Natural killer cell (primary cell): ENCODE data around the gene ABI3BP. TPM values are rescaled to one million over a fixed set of nuclear protein-coding genes. Genes with fewer than 3 reads are reported as not detected.

Experiments used
- ATAC-seq, 3 donors: fragments of 150-1000 bp in 2 of 3; fragments of 200-7000 bp in 1 of 3; cut with Tn5 transposase; 1 replicate in 1 of 3; 2 replicates in 2 of 3; pipeline ENCODE4 v1.10.0; 2021; ENCODE audit warnings: mild to moderate bottlenecking in 2 of 3, moderate library complexity in 2 of 3
- DNase-seq, 2 donors: peaks; one replicate each; pipeline versions ENCODE4 v3.0.0 to v3.0.0-alpha.2; 2013 to 2021; ENCODE audit warnings: mixed read lengths in 1 of 2
- H3K27ac ChIP-seq: one replicate; pipeline ENCODE4 v1.5.1; 2013; ENCODE audit warnings: mild to moderate bottlenecking, low read length
- H3K27me3 ChIP-seq: one replicate; pipeline ENCODE4 v1.6.1; 2013; ENCODE audit warnings: low read length; ENCODE audit not compliant: control insufficient read depth, insufficient read depth
- H3K36me3 ChIP-seq: one replicate; pipeline ENCODE4 v1.6.1; 2013; ENCODE audit warnings: low read length; ENCODE audit not compliant: control insufficient read depth, insufficient read depth
- H3K4me1 ChIP-seq: one replicate; pipeline ENCODE4 v1.6.1; 2013; ENCODE audit warnings: low read length; ENCODE audit not compliant: control insufficient read depth, insufficient read depth
- H3K4me3 ChIP-seq: one replicate; pipeline ENCODE4 v1.5.1; 2013; ENCODE audit warnings: low read length
- H3K9me3 ChIP-seq: one replicate; pipeline ENCODE4 v1.6.1; 2013; ENCODE audit warnings: low read length; ENCODE audit not compliant: control insufficient read depth, insufficient read depth
- H3K27ac Mint-ChIP-seq, 2 donors: one replicate each; pipeline ENCODE4 v1.8.0; 2022; ENCODE audit warnings: mild to moderate bottlenecking in 2 of 2, mixed read lengths in 2 of 2, moderate library complexity in 1 of 2
- H3K27me3 Mint-ChIP-seq, 2 donors: one replicate each; pipeline ENCODE4 v1.8.0; 2022; ENCODE audit warnings: low read depth in 2 of 2, mixed read lengths in 2 of 2
- H3K36me3 Mint-ChIP-seq: one replicate; pipeline ENCODE4 v1.8.0; 2022; ENCODE audit warnings: mixed read lengths
- H3K4me1 Mint-ChIP-seq, 2 donors: one replicate each; pipeline ENCODE4 v1.8.0; 2022; ENCODE audit warnings: mixed read lengths in 2 of 2
- H3K4me3 Mint-ChIP-seq: one replicate; pipeline ENCODE4 v1.8.0; 2022; ENCODE audit warnings: mild to moderate bottlenecking, moderate library complexity, mixed read lengths
- H3K9me3 Mint-ChIP-seq, 2 donors: one replicate each; pipeline ENCODE4 v1.8.0; 2022; ENCODE audit warnings: mixed read lengths in 2 of 2
- CTCF ChIP-seq: fragments of 200-600 bp; IDR thresholded peaks from one replicate; pipeline ENCODE4 v1.8.0; 2022; ENCODE audit warnings: antibody characterized with exemption
- WGBS: methylation state at CpG from one replicate; pipeline ENCODE4 v1.1.7; 2013; ENCODE audit warnings: missing lambda C conversion rate; ENCODE audit not compliant: insufficient coverage; 5-methylcytosine and 5-hydroxymethylcytosine counted together
- intact Hi-C: fragments of 100-400 bp; cut with micrococcal nuclease; formaldehyde crosslinking; loops from one replicate; pipeline ENCODE4 v1.14.2; 2022
- total RNA-seq, 4 donors: library from RNA; stranded (reverse); fragments of 120-200 nt in 1 of 4; gene quantifications; one replicate each; pipeline versions ENCODE4 v1.2.3 to v1.2.4, GENCODE V29; 2013 to 2022

ABI3BP gene
- total RNA-seq, 3 donors from 2014 or later (not counting 1 experiment from before 2014, with no cell fraction given): not detected

GRCh38 chr3:100810671-100811070 lies 182.6 kb downstream of the ABI3BP start:
- H3K9me3 ChIP-seq: no peaks in the 10 kb centered on the region
- Mint-ChIP-seq H3K27me3 (peaks cover 0 to 8% of the 10 kb centered on the region in 2 donors), H3K27ac (no peak overlapping the region), H3K4me3 (no peak overlapping the region), H3K9me3 (no peaks in the 10 kb centered on the region), H3K4me1 (no peaks in the 10 kb centered on the region), H3K36me3 (no peaks in the 10 kb centered on the region)
- WGBS: no CpG with 5 or more reads among the region's 1 CpG
- no peaks in the 10 kb centered on the region for H3K27me3 ChIP-seq
- H3K4me1 ChIP-seq: no peaks in the 10 kb centered on the region
- ATAC-seq: no peak
- intact Hi-C loops: no loop called here
- H3K4me3 ChIP-seq: no peak overlapping the region
- H3K27ac ChIP-seq: no peak overlapping the region
- DNase-seq: no peak
- no peaks in the 10 kb centered on the region for H3K36me3 ChIP-seq
- no peak for TF ChIP-seq CTCF

- Histone ChIP-seq H3K4me1 (no peaks in the 10 kb centered on the region), H3K4me3 (no peak overlapping the region), H3K9me3 (no peaks in the 10 kb centered on the region), H3K27me3 (no peaks in the 10 kb centered on the region), H3K27ac (no peak overlapping the region), H3K36me3 (no peaks in the 10 kb centered on the region)
- WGBS: 59% methylated on average over 2 of the region's 2 CpGs
- Mint-ChIP-seq H3K9me3 (peaks cover 0 to 2% of the 10 kb centered on the region in 2 donors), H3K4me3 (no peak overlapping the region), H3K4me1 (no peaks in the 10 kb centered on the region), H3K27me3 (peaks cover 0 to 5% of the 10 kb centered on the region in 2 donors), H3K27ac (no peak overlapping the region), H3K36me3 (no peaks in the 10 kb centered on the region)
- DNase-seq: no peak
- ATAC-seq: no peak
- TF ChIP-seq CTCF: no peak
- intact Hi-C loops: no loop called here
These were observed 188.6 kb downstream of the ABI3BP start for GRCh38 chr3:100804631-100805030.

- no peak for DNase-seq
- no peak overlapping the region for H3K4me3 Mint-ChIP-seq
- no peaks in the 10 kb centered on the region for H3K36me3 Mint-ChIP-seq
- no peaks in the 10 kb centered on the region for H3K27me3 ChIP-seq
- TF ChIP-seq CTCF: no peak
- peaks cover 0 to 7% of the 10 kb centered on the region in 2 donors for H3K27me3 Mint-ChIP-seq
- H3K4me3 ChIP-seq: no peak overlapping the region
- H3K4me1 ChIP-seq: no peaks in the 10 kb centered on the region
- no peaks in the 10 kb centered on the region for H3K4me1 Mint-ChIP-seq
- H3K36me3 ChIP-seq: no peaks in the 10 kb centered on the region
- no peak overlapping the region for H3K27ac Mint-ChIP-seq
- H3K9me3 Mint-ChIP-seq: peaks cover 0 to 2% of the 10 kb centered on the region in 2 donors
- intact Hi-C loops: no loop called here
- H3K9me3 ChIP-seq: no peaks in the 10 kb centered on the region
- no peak for ATAC-seq
- H3K27ac ChIP-seq: no peak overlapping the region
These were observed 189.5 kb downstream of the ABI3BP start for GRCh38 chr3:100803711-100804110.

GRCh38 chr3:100802126-100802525 lies 191.1 kb downstream of the ABI3BP start:
- intact Hi-C loops: no loop called here
- H3K4me1 ChIP-seq: no peaks in the 10 kb centered on the region
- peaks cover 0 to 2% of the 10 kb centered on the region in 2 donors for H3K9me3 Mint-ChIP-seq
- DNase-seq: no peak
- H3K27ac ChIP-seq: no peak overlapping the region
- no peak overlapping the region for H3K4me3 ChIP-seq
- no peaks in the 10 kb centered on the region for H3K27me3 ChIP-seq
- H3K36me3 Mint-ChIP-seq: no peaks in the 10 kb centered on the region
- H3K27me3 Mint-ChIP-seq: peaks cover 0 to 7% of the 10 kb centered on the region in 2 donors
- H3K9me3 ChIP-seq: no peaks in the 10 kb centered on the region
- no peak for TF ChIP-seq CTCF
- no peaks in the 10 kb centered on the region for H3K4me1 Mint-ChIP-seq
- WGBS: 88% methylated on average over 2 of the region's 2 CpGs
- no peak overlapping the region for H3K4me3 Mint-ChIP-seq
- H3K27ac Mint-ChIP-seq: no peak overlapping the region
- H3K36me3 ChIP-seq: no peaks in the 10 kb centered on the region
- ATAC-seq: no peak
